Peyer's patch (tissue), 4 donors: ENCODE data around the gene MLH3.

Source experiments
- CTCF ChIP-seq, 6 experiments: fragments of 450-650 bp in 4 of 6; fragments of 200-600 bp in 2 of 6; sonication (generic) in 1 of 6; IDR thresholded peaks; one replicate each; pipeline ENCODE4 v1.5.1; 2017 to 2019; ENCODE audit warnings: antibody characterized with exemption in 6 of 6, mild to moderate bottlenecking in 3 of 6, moderate library complexity in 1 of 6
- POLR2A ChIP-seq, 2 donors: fragments of 450-650 bp; IDR thresholded peaks; one replicate each; pipeline ENCODE4 v1.5.1; 2017; ENCODE audit warnings: antibody characterized with exemption in 2 of 2, mild to moderate bottlenecking in 2 of 2, moderate library complexity in 2 of 2

DNA sequence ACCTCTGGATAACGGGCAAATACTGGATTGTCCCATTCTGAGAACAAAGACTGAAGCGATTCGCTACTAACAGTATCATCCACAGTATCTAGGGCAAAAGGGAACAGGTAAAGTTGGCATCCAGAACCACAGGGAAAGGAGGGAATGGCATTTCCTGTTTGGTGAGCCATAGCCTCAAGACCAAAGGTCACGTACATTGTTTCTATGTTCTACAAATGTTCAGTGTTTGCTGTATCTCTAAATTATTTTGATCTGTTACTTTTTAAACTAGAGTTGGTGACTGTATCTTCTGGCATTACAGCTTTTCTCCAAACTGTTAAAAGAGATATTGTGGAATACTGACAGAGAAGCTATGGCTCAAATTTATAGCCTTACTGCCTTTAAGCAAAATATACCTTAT, 9.7 kb downstream of the MLH3 start:
- TF ChIP-seq CTCF (IDR thresholded peaks at IDR 0.05) (no peak), POLR2A (IDR thresholded peaks at IDR 0.05) (no peak)
